ENCODE results near the gene WDR37. TPM values are rescaled to one million over a fixed set of nuclear protein-coding genes. Genes with fewer than 3 reads are reported as not detected.

Gene WDR37
- polyA plus RNA-seq, 3 donors: 7.1 to 33.6 (median 8.6) TPM

GRCh38 chr10:1078668-1079067 is 22.5 kb downstream of the WDR37 start:
- Mint-ChIP-seq H3K36me3 (peaks cover 76 to 92% of the 10 kb centered on the region in 2 donors), H3K27me3 (ENCODE audit: low read depth in 3 of 3) (no peaks in the 10 kb centered on the region), H3K9me3 (no peaks in the 10 kb centered on the region), H3K27ac (peak overlapping the region in 1 of 7 donors; percentile 10), H3K4me3 (no peak overlapping the region), H3K4me1 (no peaks in the 10 kb centered on the region)
- Histone ChIP-seq H3K36me3 (replicated peaks in 1 of 2; ENCODE audit: control insufficient read depth in 1 of 2, insufficient read depth in 2 of 2, low read length in 2 of 2) (peaks cover 77 to 99% of the 10 kb centered on the region in 2 donors), H3K9ac (ENCODE audit: insufficient read depth, low read length, poor library complexity, severe bottlenecking) (no peak overlapping the region), H3K27me3 (ENCODE audit: control insufficient read depth in 2 of 2, insufficient read depth in 2 of 2, low read length in 2 of 2) (no peaks in the 10 kb centered on the region), H3K27ac (ENCODE audit: low read depth in 1 of 2, low read length in 2 of 2) (no peak overlapping the region), H3K4me2 (replicated peaks; ENCODE audit: extremely low read depth, low read length, poor library complexity, severe bottlenecking) (no peak overlapping the region), H3K4me1 (ENCODE audit: control insufficient read depth in 1 of 2, insufficient read depth in 2 of 2, low read length in 2 of 2) (no peaks in the 10 kb centered on the region), H4K20me1 (ENCODE audit: insufficient read depth, low read length) (peaks cover 61% of the 10 kb centered on the region), H2AFZ (ENCODE audit: insufficient read depth, low read depth, low read length, poor library complexity, severe bottlenecking) (no peak overlapping the region), H3K4me3 (replicated peaks in 1 of 3; ENCODE audit: low read depth in 2 of 3, low read length in 3 of 3) (no peak overlapping the region), H3K9me3 (replicated peaks in 1 of 2; ENCODE audit: control insufficient read depth in 1 of 2, insufficient read depth in 1 of 2, low read length in 2 of 2) (no peaks in the 10 kb centered on the region), H3K79me2 (ENCODE audit: insufficient read depth, low read length) (peaks cover 45% of the 10 kb centered on the region)
- intact Hi-C loops (cut with micrococcal nuclease): no loop called here
- TF ChIP-seq, protein P1, sequence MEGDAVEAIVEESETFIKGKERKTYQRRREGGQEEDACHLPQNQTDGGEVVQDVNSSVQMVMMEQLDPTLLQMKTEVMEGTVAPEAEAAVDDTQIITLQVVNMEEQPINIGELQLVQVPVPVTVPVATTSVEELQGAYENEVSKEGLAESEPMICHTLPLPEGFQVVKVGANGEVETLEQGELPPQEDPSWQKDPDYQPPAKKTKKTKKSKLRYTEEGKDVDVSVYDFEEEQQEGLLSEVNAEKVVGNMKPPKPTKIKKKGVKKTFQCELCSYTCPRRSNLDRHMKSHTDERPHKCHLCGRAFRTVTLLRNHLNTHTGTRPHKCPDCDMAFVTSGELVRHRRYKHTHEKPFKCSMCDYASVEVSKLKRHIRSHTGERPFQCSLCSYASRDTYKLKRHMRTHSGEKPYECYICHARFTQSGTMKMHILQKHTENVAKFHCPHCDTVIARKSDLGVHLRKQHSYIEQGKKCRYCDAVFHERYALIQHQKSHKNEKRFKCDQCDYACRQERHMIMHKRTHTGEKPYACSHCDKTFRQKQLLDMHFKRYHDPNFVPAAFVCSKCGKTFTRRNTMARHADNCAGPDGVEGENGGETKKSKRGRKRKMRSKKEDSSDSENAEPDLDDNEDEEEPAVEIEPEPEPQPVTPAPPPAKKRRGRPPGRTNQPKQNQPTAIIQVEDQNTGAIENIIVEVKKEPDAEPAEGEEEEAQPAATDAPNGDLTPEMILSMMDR (IDR thresholded peaks at IDR 0.05): no peak
- DNase-seq: no peak

DNA sequence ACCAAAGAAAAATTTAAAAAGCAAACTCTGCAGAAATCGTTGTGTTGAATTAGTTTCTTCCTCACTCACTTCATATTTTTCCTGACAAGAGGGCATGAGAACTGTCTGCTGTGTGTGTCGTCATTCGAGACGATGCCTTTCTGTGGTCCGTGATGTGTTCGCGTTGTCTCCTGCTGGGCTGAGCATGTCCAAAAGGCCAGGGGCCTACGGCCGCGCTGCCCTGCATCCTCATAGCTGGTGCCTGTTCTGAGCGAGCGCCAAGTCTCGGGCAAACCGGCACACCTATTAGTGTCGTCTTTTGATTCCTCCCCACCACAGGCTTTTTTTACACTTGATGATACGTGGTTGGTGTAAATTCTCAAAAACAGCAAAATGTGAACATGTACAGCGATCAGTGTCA is 27.4 kb downstream of the WDR37 start:
- Mint-ChIP-seq H3K27me3 (ENCODE audit: low read depth in 3 of 3) (no peaks in the 10 kb centered on the region), H3K4me3 (no peak overlapping the region), H3K36me3 (peaks cover 90 to 98% of the 10 kb centered on the region in 2 donors), H3K9me3 (peaks cover 0 to 1% (median 0%) of the 10 kb centered on the region in 7 donors), H3K27ac (no peak overlapping the region), H3K4me1 (no peaks in the 10 kb centered on the region)
- Histone ChIP-seq H3K4me2 (replicated peaks; ENCODE audit: extremely low read depth, low read length, poor library complexity, severe bottlenecking) (no peak overlapping the region), H3K36me3 (replicated peaks in 1 of 2; ENCODE audit: control insufficient read depth in 1 of 2, insufficient read depth in 2 of 2, low read length in 2 of 2) (peaks cover 97 to 100% of the 10 kb centered on the region in 2 donors), H3K27ac (ENCODE audit: low read depth in 1 of 2, low read length in 2 of 2) (no peak overlapping the region), H4K20me1 (ENCODE audit: insufficient read depth, low read length) (peaks cover 69% of the 10 kb centered on the region), H3K4me1 (ENCODE audit: control insufficient read depth in 1 of 2, insufficient read depth in 2 of 2, low read length in 2 of 2) (no peaks in the 10 kb centered on the region), H2AFZ (ENCODE audit: insufficient read depth, low read depth, low read length, poor library complexity, severe bottlenecking) (no peak overlapping the region), H3K27me3 (ENCODE audit: control insufficient read depth in 2 of 2, insufficient read depth in 2 of 2, low read length in 2 of 2) (no peaks in the 10 kb centered on the region), H3K9me3 (replicated peaks in 1 of 2; ENCODE audit: control insufficient read depth in 1 of 2, insufficient read depth in 1 of 2, low read length in 2 of 2) (no peaks in the 10 kb centered on the region), H3K4me3 (replicated peaks in 1 of 3; ENCODE audit: low read depth in 2 of 3, low read length in 3 of 3) (no peak overlapping the region), H3K9ac (ENCODE audit: insufficient read depth, low read length, poor library complexity, severe bottlenecking) (no peak overlapping the region), H3K79me2 (ENCODE audit: insufficient read depth, low read length) (peaks cover 26% of the 10 kb centered on the region)
- WGBS (ENCODE audit: insufficient coverage): 95% methylated on average over 15 of the region's 17 CpGs
- intact Hi-C loops (cut with micrococcal nuclease): no loop called here
- no peak for DNase-seq
- TF ChIP-seq, protein P1 (IDR thresholded peaks at IDR 0.05): no peak
